HepG2 (cell line): ENCODE data around the gene GBP3. TPM values are rescaled to one million over a fixed set of nuclear protein-coding genes. Genes with fewer than 3 reads are reported as not detected.

Experiments
- ARID3A ChIP-seq: IDR thresholded peaks from 2 replicates; pipeline ENCODE4 v1.6.1; 2012; ENCODE audit warnings: low read depth, low read length, improper control_type of control experiment
- BCL6 ChIP-seq: IDR thresholded peaks from 2 replicates; pipeline ENCODE4 v1.6.1; 2016; ENCODE audit warnings: missing genetic modification reagents, missing compliant biosample characterization
- DMTF1 ChIP-seq: sonication (generic); formaldehyde crosslinking; IDR thresholded peaks from 2 replicates; pipeline ENCODE4 v1.4.0; 2020; ENCODE audit warnings: mild to moderate bottlenecking, missing genetic modification reagents
- ETV5 ChIP-seq: IDR thresholded peaks from 2 replicates; pipeline ENCODE4 v1.6.1; 2018; ENCODE audit warnings: missing biosample characterization, missing genetic modification reagents, inconsistent platforms, borderline replicate concordance
- GATA4 ChIP-seq: sonication (generic); IDR thresholded peaks from 2 replicates; pipeline ENCODE4 v1.6.1; 2016; ENCODE audit warnings: antibody characterized with exemption, low read depth, borderline replicate concordance
- JUNB ChIP-seq: sonication (generic); formaldehyde crosslinking; IDR thresholded peaks from 2 replicates; pipeline ENCODE4 v1.8.0; 2022; ENCODE audit warnings: missing genetic modification reagents, mild to moderate bottlenecking, borderline replicate concordance
- KAT2B ChIP-seq: fragments of 150-350 bp; IDR thresholded peaks from 2 replicates; pipeline ENCODE4 v1.6.1; 2014; ENCODE audit warnings: low read depth, low read length, borderline replicate concordance
- MED1 ChIP-seq: sonication (generic); formaldehyde crosslinking; IDR thresholded peaks from 2 replicates; pipeline ENCODE4 v1.4.0; 2020; ENCODE audit warnings: missing genetic modification reagents
- MYNN ChIP-seq: sonication (generic); formaldehyde crosslinking; IDR thresholded peaks from 2 replicates; pipeline ENCODE4 v1.4.0; 2020; ENCODE audit warnings: mild to moderate bottlenecking, low read depth, missing genetic modification reagents
- PAF1 ChIP-seq: IDR thresholded peaks from 2 replicates; pipeline ENCODE4 v1.6.1; 2016; ENCODE audit warnings: missing genetic modification reagents, missing compliant biosample characterization
- RARA ChIP-seq: IDR thresholded peaks from 2 replicates; pipeline ENCODE4 v1.6.1; 2016; ENCODE audit warnings: missing genetic modification reagents, missing compliant biosample characterization
- RFX3 ChIP-seq: IDR thresholded peaks from 2 replicates; pipeline ENCODE4 v1.6.1; 2016; ENCODE audit warnings: missing biosample characterization, missing genetic modification reagents
- SP5 ChIP-seq: IDR thresholded peaks from 2 replicates; pipeline ENCODE4 v1.6.1; 2016; ENCODE audit warnings: low read depth, borderline replicate concordance
- XBP1 ChIP-seq: sonication (generic); formaldehyde crosslinking; IDR thresholded peaks from 2 replicates; pipeline ENCODE4 v1.5.0; 2020; ENCODE audit warnings: missing genetic modification reagents
- ZBTB21 ChIP-seq: sonication (generic); formaldehyde crosslinking; IDR thresholded peaks from 2 replicates; pipeline ENCODE4 v1.4.0; 2020; ENCODE audit warnings: missing genetic modification reagents
- ZFX ChIP-seq: sonication (generic); formaldehyde crosslinking; IDR thresholded peaks from 2 replicates; pipeline ENCODE4 v1.4.0; 2020; ENCODE audit warnings: mild to moderate bottlenecking, low read depth, missing genetic modification reagents, moderate library complexity
- ZMYM3 ChIP-seq: sonication (generic); formaldehyde crosslinking; IDR thresholded peaks from 2 replicates; pipeline ENCODE4 v1.5.1; 2020; ENCODE audit warnings: mild to moderate bottlenecking, missing genetic modification reagents
- ZMYM4 ChIP-seq: sonication (generic); formaldehyde crosslinking; IDR thresholded peaks from 2 replicates; pipeline ENCODE4 v1.8.1; 2023; ENCODE audit warnings: mild to moderate bottlenecking, missing genetic modification reagents
- ZNF317 ChIP-seq: sonication (generic); formaldehyde crosslinking; IDR thresholded peaks from 2 replicates; pipeline ENCODE4 v1.5.0; 2020; ENCODE audit warnings: mild to moderate bottlenecking, missing genetic modification reagents
- ZNF383 ChIP-seq: sonication (generic); formaldehyde crosslinking; IDR thresholded peaks from 2 replicates; pipeline ENCODE4 v1.4.0; 2020; ENCODE audit warnings: missing genetic modification reagents, mild to moderate bottlenecking, borderline replicate concordance
- ZNF414 ChIP-seq: sonication (generic); formaldehyde crosslinking; IDR thresholded peaks from 2 replicates; pipeline ENCODE4 v1.5.0; 2020; ENCODE audit warnings: missing genetic modification reagents
- ZNF546 ChIP-seq: sonication (generic); formaldehyde crosslinking; conservative IDR thresholded peaks from 2 replicates; pipeline ENCODE4 v1.8.1; 2023; ENCODE audit warnings: mild to moderate bottlenecking, missing genetic modification reagents
- ZNF567 ChIP-seq: sonication (generic); formaldehyde crosslinking; IDR thresholded peaks from 2 replicates; pipeline ENCODE4 v1.8.1; 2023; ENCODE audit warnings: mild to moderate bottlenecking, missing genetic modification reagents, borderline replicate concordance
- ZSCAN25 ChIP-seq: sonication (generic); formaldehyde crosslinking; IDR thresholded peaks from 2 replicates; pipeline ENCODE4 v1.8.0; 2022; ENCODE audit warnings: mild to moderate bottlenecking, missing genetic modification reagents
- polyA plus RNA-seq, 8 experiments: library from polyadenylated mRNA; depleted of rRNA in 3 of 8; stranded (reverse) in 7 of 8; unstranded in 1 of 8; fragments of >200 nt; fragmentation: Illumina TruSeq in 4 of 8; extraction: Trizol in 4 of 8; gene quantifications; 2 replicates each; pipeline versions ENCODE4 v1.2.1 to v1.2.3, GENCODE V29; 2011 to 2016; ENCODE audit warnings: low read depth in 4 of 8, missing spikeins in 1 of 8, mixed read lengths in 1 of 8; ENCODE audit not compliant: insufficient read depth in 1 of 8
- total RNA-seq, 5 experiments: library from RNA; depleted of rRNA; stranded (reverse); fragments of >200 nt; fragmentation: Illumina TruSeq; extraction: Trizol; gene quantifications; 2 replicates each; pipeline ENCODE4 v1.2.3, GENCODE V29; 2016; ENCODE audit warnings: low read depth in 1 of 5
- TF ChIP-seq, protein P1 (sequence below): sonication (generic); formaldehyde crosslinking; IDR thresholded peaks from 2 replicates; pipeline ENCODE4 v1.9.0; 2021; ENCODE audit warnings: missing genetic modification reagents, mild to moderate bottlenecking, borderline replicate concordance

The GBP3 gene
- total and polyA plus RNA-seq, 2 of the 13 experiments (the other 11 are each of a cell fraction or from before 2014, with no cell fraction given): 0.16 to 0.46 TPM

GRCh38 chr1:89044970-89045721 is 22.5 kb upstream of the GBP3 start (continued):
- TF ChIP-seq DMTF1 (CRISPR knock-in tag): no peak
- TF ChIP-seq, protein P1, sequence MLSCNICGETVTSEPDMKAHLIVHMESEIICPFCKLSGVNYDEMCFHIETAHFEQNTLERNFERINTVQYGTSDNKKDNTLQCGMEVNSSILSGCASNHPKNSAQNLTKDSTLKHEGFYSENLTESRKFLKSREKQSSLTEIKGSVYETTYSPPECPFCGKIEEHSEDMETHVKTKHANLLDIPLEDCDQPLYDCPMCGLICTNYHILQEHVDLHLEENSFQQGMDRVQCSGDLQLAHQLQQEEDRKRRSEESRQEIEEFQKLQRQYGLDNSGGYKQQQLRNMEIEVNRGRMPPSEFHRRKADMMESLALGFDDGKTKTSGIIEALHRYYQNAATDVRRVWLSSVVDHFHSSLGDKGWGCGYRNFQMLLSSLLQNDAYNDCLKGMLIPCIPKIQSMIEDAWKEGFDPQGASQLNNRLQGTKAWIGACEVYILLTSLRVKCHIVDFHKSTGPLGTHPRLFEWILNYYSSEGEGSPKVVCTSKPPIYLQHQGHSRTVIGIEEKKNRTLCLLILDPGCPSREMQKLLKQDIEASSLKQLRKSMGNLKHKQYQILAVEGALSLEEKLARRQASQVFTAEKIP (CRISPR knock-in tag): no peak
- TF ChIP-seq JUNB (CRISPR knock-in tag): no peak; the same call in 1 of the 2 replicates
- TF ChIP-seq PAF1 (CRISPR knock-in tag): no peak
- TF ChIP-seq ZSCAN25: no peak; the same call in 1 of the 2 replicates
- 0 out of 2 replicates have a peak, but pooled peaks have one; percentile 36 for TF ChIP-seq ZNF317 (CRISPR knock-in tag)
- peak; percentile 92 for TF ChIP-seq SP5
- no peak for TF ChIP-seq ZNF414
- peak; percentile 86 for TF ChIP-seq BCL6 (CRISPR knock-in tag)
- TF ChIP-seq ETV5 (CRISPR knock-in tag): peak; percentile 14; the same call in 1 of the 2 replicates
- no peak for TF ChIP-seq XBP1
- TF ChIP-seq ZNF383 (CRISPR knock-in tag): no peak
- no peak for TF ChIP-seq ZNF546 (CRISPR knock-in tag)
- TF ChIP-seq RARA: peak; percentile 67
- TF ChIP-seq MYNN: no peak
- peak; percentile 56; the same call in 1 of the 2 replicates for TF ChIP-seq ZMYM4 (CRISPR knock-in tag)
- TF ChIP-seq KAT2B: no peak
- TF ChIP-seq ARID3A: peak; percentile 93
- TF ChIP-seq RFX3 (CRISPR knock-in tag): no peak
- TF ChIP-seq ZBTB21: peak; percentile 36; the same call in 1 of the 2 replicates
- TF ChIP-seq GATA4: peak; percentile 86; the same call in 1 of the 2 replicates
- peak; percentile 29; the same call in 1 of the 2 replicates for TF ChIP-seq ZMYM3 (CRISPR knock-in tag)
- no peak for TF ChIP-seq ZFX (CRISPR knock-in tag)
- TF ChIP-seq MED1: peak; percentile 72
- TF ChIP-seq ZNF567 (CRISPR knock-in tag): no peak
